ENCODE data around the gene AKAP1.

AKAP1 gene

GRCh38 chr17:57107498-57108101, 22.6 kb downstream of the AKAP1 start:
- FAIRE-seq, result peak; percentile 41

- no peak for FAIRE-seq
Measured at GRCh38 chr17:57108671-57109392, 23.8 kb downstream of the AKAP1 start.

GRCh38 chr17:57109393-57110151, 24.5 kb downstream of the AKAP1 start:
- FAIRE-seq, result no peak

GRCh38 chr17:57110152-57110542, 25.1 kb downstream of the AKAP1 start:
- FAIRE-seq, result no peak

GRCh38 chr17:57110579-57111325, 25.7 kb downstream of the AKAP1 start:
- no peak for FAIRE-seq

- FAIRE-seq, result no peak
Measured at GRCh38 chr17:57111386-57111785, 26.3 kb downstream of the AKAP1 start.

GRCh38 chr17:57113011-57113410, 28.0 kb downstream of the AKAP1 start:
- no peak for FAIRE-seq

GRCh38 chr17:57113656-57114055, 28.6 kb downstream of the AKAP1 start:
- FAIRE-seq, result no peak

- no peak for FAIRE-seq
Measured at GRCh38 chr17:57114085-57114673, 29.1 kb downstream of the AKAP1 start.

- FAIRE-seq, result no peak
Measured at GRCh38 chr17:57115377-57115776, 30.3 kb downstream of the AKAP1 start.

GRCh38 chr17:57115916-57116315, 30.9 kb downstream of the AKAP1 start:
- FAIRE-seq, result no peak

- FAIRE-seq, result no peak
Measured at GRCh38 chr17:57117798-57118197, 32.8 kb downstream of the AKAP1 start.

GRCh38 chr17:57120814-57121213, 35.8 kb downstream of the AKAP1 start:
- no peak for FAIRE-seq

GRCh38 chr17:57121308-57122042, 36.4 kb downstream of the AKAP1 start:
- FAIRE-seq, result no peak

GRCh38 chr17:57124053-57124452, 39.0 kb downstream of the AKAP1 start:
- FAIRE-seq, result no peak

GRCh38 chr17:57125406-57125805, 40.4 kb downstream of the AKAP1 start:
- FAIRE-seq, result no peak

GRCh38 chr17:57125866-57126265, 40.8 kb downstream of the AKAP1 start:
- FAIRE-seq, result no peak

- FAIRE-seq, result no peak
Measured at GRCh38 chr17:57130708-57131461, 45.8 kb downstream of the AKAP1 start.

- no peak for FAIRE-seq
Measured at GRCh38 chr17:57132663-57133062, 47.6 kb downstream of the AKAP1 start.

GRCh38 chr17:57133486-57133885, 48.4 kb downstream of the AKAP1 start:
- FAIRE-seq, result no peak
